HL-60 (cell line): ENCODE results near the gene SPATA24.
"Not testable (repeated sequence)": the region's sequence is repeated elsewhere in the genome, so short reads cannot be mapped to it uniquely, and the experiment has no call there.

Experiments used
- DNase-seq, 2 experiments: peaks; one replicate each; pipeline ENCODE4 v3.0.0-alpha.2; 2010 to 2020; ENCODE audit warnings: low read depth in 1 of 2, low spot score in 1 of 2
- H3K27ac ChIP-seq: fragments of 250-450 bp; sonication (Bioruptor Pico); replicated peaks from 2 replicates; pipeline ENCODE4 v1.5.1; 2020; ENCODE audit warnings: mild to moderate bottlenecking, moderate library complexity
- H3K27me3 ChIP-seq: fragments of 250-450 bp; sonication (Bioruptor Pico); 2 replicates; pipeline ENCODE4 v1.5.1; 2021; ENCODE audit warnings: mild to moderate bottlenecking, moderate library complexity; ENCODE audit not compliant: insufficient read depth, poor library complexity, severe bottlenecking
- H3K4me3 ChIP-seq: replicated peaks from 2 replicates; pipeline ENCODE4 v1.5.1; 2011; ENCODE audit warnings: mild to moderate bottlenecking, control low read depth, low read length; ENCODE audit not compliant: insufficient read depth
- GABPA ChIP-seq: IDR thresholded peaks from 2 replicates; pipeline ENCODE4 v1.6.1; 2012; ENCODE audit warnings: low read depth
- POLR2AphosphoS5 ChIP-seq: IDR thresholded peaks from 2 replicates; pipeline ENCODE4 v1.6.1; 2012; ENCODE audit warnings: low read depth
- REST ChIP-seq: IDR thresholded peaks from 2 replicates; pipeline ENCODE4 v1.6.1; 2012; ENCODE audit warnings: low read depth; ENCODE audit not compliant: insufficient replicate concordance
- SPI1 ChIP-seq: IDR thresholded peaks from 2 replicates; pipeline ENCODE4 v1.6.1; 2012; ENCODE audit warnings: low read depth, mild to moderate bottlenecking, borderline replicate concordance
- TF ChIP-seq, protein P1 (sequence below): IDR thresholded peaks from one replicate; pipeline ENCODE4 v1.5.1; 2011; ENCODE audit warnings: low read length, control low read depth, inconsistent platforms; ENCODE audit not compliant: insufficient read depth

The SPATA24 gene

DNA sequence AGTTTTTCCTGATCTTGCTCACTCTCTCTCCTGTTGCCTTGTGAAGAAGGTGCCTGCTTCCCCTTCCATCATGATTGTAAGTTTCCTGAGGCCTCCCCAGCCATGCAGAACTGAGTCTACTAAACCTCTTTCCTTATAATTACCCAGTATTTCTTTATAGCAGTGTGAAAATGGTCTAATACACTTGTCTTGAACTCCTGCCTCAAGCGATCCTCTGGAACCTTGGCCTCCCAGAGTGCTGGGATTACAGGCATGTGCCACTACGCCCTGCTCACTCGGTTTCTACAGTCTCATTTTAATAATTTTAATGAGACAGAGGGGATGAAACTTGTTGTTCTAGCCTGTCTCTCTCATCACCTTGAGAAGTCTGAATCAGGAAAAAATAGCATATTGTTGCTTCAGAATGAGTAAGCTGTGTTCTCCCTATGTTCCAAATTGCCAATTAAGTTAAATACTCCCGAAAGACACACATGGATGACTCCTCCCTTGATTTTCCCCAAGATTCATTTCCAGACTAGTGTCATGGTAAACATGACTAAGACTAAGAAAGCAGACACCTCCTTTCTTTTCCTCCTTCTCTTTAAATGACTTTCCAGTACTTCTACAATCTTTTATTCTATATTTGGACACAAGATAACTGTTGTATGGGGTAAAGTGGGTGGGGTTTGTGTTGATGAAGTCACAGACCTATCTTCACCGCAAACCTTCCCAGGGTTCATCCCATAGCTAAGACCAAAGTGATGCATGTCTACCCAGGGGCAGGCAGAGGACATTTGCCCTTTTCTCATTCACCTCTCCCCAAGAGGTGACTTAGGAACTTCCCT lies 43.3 kb upstream of the SPATA24 start:
- TF ChIP-seq REST (no peak), SPI1 (no peak), POLR2AphosphoS5 (no peak), GABPA (no peak)
- TF ChIP-seq, protein P1, sequence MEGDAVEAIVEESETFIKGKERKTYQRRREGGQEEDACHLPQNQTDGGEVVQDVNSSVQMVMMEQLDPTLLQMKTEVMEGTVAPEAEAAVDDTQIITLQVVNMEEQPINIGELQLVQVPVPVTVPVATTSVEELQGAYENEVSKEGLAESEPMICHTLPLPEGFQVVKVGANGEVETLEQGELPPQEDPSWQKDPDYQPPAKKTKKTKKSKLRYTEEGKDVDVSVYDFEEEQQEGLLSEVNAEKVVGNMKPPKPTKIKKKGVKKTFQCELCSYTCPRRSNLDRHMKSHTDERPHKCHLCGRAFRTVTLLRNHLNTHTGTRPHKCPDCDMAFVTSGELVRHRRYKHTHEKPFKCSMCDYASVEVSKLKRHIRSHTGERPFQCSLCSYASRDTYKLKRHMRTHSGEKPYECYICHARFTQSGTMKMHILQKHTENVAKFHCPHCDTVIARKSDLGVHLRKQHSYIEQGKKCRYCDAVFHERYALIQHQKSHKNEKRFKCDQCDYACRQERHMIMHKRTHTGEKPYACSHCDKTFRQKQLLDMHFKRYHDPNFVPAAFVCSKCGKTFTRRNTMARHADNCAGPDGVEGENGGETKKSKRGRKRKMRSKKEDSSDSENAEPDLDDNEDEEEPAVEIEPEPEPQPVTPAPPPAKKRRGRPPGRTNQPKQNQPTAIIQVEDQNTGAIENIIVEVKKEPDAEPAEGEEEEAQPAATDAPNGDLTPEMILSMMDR = no peak
- no peak overlapping the region for H3K4me3 ChIP-seq
- no peak overlapping the region for H3K27ac ChIP-seq
- no peaks in the 10 kb centered on the region for H3K27me3 ChIP-seq
- no peak for DNase-seq

DNA sequence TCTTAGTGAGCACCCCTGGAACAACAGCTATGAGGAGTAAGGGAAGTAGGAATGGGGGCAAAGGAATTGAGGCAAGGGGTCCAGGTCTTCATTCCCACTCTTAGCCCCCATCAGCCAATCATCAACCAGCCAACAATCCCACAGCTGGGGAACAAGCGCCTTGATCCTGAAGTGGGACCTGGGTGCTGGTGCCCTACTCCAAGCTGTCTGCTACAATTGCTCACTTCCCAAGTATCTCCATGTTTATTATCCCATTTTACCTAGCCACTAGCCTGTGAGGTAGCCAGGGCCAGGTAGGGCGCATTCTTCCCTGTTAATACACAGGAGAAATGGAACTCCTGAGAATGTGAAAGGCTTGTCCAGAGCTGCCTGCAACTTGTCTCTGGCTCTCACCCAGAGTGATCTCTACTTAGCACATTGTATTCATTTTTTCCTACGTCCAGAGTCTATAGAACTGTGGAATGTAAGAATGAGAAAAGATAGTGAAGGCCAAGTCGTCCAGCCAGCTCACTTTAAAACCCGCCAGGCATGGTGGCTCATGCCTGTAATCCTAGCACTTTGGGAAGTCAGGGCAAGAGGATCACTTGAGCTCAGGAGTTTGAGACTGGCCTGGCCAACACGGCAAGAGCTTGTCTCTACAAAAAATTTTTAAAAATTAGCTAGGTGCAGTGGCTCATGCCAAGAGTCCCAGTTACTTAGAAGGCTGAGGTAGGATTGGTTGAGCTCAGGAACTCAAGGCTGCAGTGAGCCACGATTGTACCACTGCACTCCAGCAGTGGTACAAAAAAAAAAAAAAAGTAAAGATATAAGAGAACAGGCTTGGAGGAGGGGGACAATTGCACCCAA lies 41.7 kb upstream of the SPATA24 start:
- Histone ChIP-seq H3K27ac (no peak overlapping the region), H3K4me3 (no peak overlapping the region), H3K27me3 (no peaks in the 10 kb centered on the region)
- TF ChIP-seq REST (no peak), SPI1 (no peak), GABPA (no peak), POLR2AphosphoS5 (no peak)
- TF ChIP-seq, protein P1 = no peak
- no peak for DNase-seq

DNA sequence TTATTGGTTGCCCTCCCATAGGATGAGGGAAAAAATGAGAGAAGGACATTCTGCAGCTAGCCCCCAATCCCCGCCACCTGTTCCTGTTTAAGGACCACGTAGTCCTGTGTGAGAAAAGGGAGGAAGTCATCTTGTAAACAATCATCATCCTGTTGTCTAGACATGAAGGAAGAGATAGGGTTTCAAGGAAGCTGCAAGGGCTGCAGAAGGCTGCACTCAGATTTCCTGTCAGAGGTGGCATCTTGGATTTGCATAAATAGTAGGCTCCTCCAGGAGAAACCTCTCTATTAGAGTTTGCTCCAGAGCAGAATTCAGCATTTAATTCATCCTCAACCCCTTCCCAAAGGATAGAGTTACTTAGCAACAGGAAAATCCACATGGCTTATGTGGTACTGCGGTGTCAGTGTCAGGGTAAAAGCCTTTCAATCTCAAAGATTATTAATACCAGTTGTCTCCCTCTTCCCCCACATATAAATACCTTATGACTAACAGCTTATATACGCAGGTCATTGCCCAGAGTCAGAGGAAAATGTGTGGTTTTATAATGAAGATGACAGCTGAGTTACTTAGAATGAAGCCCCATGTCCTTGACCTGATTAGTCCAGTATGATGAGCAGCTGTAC lies 40.1 kb upstream of the SPATA24 start:
- H3K27ac ChIP-seq = no peak overlapping the region
- TF ChIP-seq, protein P1 = no peak
- no peak for TF ChIP-seq SPI1
- no peak for TF ChIP-seq POLR2AphosphoS5
- no peak for TF ChIP-seq REST
- TF ChIP-seq GABPA = no peak
- no peak for DNase-seq

DNA sequence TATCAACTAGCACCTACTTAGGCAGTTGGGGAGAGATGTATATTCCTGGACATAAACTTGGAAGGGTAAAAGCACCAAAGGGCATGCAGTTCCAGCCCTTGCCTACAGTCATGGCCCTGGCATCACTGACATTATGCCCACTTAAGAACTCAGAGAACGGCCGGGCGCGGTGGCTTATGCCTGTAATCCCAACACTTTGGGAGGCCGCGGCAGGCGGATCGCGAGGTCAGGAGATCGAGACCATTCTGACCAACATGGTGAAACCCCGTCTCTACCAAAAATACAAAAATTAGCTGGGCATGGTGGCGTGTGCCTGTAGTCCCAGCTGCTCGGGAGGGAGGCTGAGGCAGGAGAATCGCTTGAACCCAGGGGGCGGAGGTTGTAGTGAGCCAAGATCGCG lies 36.5 kb upstream of the SPATA24 start:
- H3K4me3 ChIP-seq, H3K27me3 ChIP-seq, H3K27ac ChIP-seq, DNase-seq: not testable (repeated sequence)

More for the DNA sequence above, 40.1 kb upstream of the SPATA24 start:
- Histone ChIP-seq H3K27me3 (no peaks in the 10 kb centered on the region), H3K4me3 (no peak overlapping the region)
